ENCODE measurements around the gene SKAP2.

SKAP2 gene

GRCh38 chr7:26663874-26664273, 200.5 kb downstream of the SKAP2 start:
- no peak for DNase-seq (ENCODE audit: low read depth)

- DNase-seq (ENCODE audit: low read depth) = no peak
Observed at GRCh38 chr7:26662646-26663045, 201.7 kb downstream of the SKAP2 start.

DNA sequence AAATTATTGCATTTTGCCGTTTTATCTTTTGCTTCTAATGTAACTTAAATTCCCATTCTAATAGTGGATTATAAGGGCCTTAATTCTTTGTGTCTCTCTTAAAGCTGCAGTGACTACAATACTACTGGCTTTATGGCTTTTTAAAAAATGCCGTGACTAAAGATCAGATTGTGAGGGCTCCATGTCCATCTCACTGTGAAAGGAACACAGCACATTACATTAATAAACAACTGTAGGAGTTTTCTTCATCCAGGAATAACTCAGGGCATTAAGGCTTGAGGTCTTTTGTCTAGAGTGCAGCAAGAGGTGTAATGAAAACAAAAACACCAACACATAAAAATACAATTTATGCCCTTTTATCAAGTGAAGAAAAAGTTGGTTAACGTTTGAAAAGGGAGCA, 205.3 kb downstream of the SKAP2 start:
- DNase-seq (ENCODE audit: low read depth) = no peak

DNA sequence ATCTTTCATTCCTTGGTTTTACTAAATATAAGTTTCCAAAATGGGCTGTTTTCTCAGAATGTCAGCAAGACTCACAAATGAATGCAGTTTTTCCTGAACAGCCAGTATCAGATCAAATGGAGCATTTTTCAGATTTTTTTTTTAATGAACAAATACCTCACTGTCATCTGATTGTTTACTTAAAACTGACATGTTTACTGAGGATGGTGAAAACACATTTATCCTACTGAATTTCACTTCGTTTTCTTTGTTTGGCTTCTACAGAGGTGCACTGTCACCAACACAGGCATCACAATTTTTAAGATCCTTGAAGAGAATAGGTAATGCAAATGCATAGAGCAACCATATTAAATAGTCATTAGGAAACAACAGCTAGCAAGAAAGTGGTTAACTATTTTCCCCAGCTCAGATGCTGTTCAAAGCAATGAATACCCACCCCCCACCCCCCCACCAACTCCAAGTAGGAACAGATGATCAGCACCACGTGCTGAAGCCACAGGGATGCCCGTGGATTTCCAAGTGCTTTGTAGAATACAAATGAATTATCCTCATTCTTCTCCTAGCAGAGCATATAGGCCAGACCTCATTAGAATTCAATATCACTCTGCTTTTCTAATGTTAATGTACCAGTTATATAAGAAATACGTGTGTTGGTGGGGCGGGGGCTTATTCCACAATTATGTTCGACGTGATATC, 205.9 kb downstream of the SKAP2 start:
- DNase-seq (ENCODE audit: low read depth) = no peak

GRCh38 chr7:26657686-26658388, 206.6 kb downstream of the SKAP2 start:
- no peak for DNase-seq (ENCODE audit: low read depth)

- DNase-seq (ENCODE audit: low read depth) = no peak
Observed at GRCh38 chr7:26657206-26657641, 207.2 kb downstream of the SKAP2 start.

GRCh38 chr7:26656735-26657134, 207.7 kb downstream of the SKAP2 start:
- no peak for DNase-seq (ENCODE audit: low read depth)

- DNase-seq (ENCODE audit: low read depth) = no peak
Observed at GRCh38 chr7:26655781-26656180, 208.6 kb downstream of the SKAP2 start.

DNA sequence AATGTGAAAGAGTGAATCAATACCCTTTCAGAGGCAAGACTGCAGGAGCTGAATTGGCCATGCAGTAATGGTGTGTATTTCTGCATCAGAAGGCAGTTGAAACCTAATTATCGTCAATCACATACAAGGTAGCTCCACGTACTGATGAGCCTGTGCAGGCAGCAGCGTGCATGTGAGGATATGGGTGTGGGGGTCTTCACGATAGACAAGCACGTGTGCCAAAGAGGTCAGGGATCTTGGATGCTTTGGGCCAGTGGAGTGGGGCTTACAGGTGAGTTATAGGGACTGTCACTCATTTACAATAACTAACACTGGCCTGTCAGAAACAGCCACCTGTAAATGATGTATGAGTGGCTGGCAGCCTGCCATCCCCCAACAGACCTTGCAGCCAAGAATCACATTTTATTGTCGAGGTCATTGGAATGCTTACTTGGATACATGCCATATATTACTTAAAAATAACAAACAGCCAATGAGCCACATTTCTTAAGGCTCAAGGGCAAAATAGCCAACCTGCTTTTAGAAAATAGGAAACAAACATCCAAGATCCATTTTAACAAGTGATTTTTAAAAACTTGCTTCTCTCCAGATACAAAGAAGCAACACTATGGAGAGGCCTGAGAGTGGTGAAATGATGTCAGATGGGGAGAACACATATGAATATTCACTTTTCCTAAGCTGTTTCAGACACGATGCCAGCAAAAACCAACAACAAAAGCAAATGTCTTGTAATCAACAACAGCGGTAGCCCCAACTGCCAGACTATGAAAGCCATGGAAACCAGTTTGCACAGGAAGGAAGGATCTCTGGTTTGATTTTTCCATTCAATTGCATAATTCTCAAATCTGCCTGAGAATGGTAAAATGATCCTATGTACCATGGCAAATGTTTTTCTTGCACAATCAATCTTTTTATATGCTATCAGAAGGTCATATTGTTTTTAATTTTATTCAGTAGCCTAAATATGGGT, 210.7 kb downstream of the SKAP2 start:
- DNase-seq (ENCODE audit: low read depth) = no peak

- no peak for DNase-seq (ENCODE audit: low read depth)
Observed at GRCh38 chr7:26652401-26653100, 211.8 kb downstream of the SKAP2 start.

GRCh38 chr7:26650103-26650502, 214.3 kb downstream of the SKAP2 start:
- no peak for DNase-seq (ENCODE audit: low read depth)

- no peak for DNase-seq (ENCODE audit: low read depth)
Observed at GRCh38 chr7:26649388-26649787, 215.0 kb downstream of the SKAP2 start.

GRCh38 chr7:26648554-26648953, 215.8 kb downstream of the SKAP2 start:
- no peak for DNase-seq (ENCODE audit: low read depth)

DNA sequence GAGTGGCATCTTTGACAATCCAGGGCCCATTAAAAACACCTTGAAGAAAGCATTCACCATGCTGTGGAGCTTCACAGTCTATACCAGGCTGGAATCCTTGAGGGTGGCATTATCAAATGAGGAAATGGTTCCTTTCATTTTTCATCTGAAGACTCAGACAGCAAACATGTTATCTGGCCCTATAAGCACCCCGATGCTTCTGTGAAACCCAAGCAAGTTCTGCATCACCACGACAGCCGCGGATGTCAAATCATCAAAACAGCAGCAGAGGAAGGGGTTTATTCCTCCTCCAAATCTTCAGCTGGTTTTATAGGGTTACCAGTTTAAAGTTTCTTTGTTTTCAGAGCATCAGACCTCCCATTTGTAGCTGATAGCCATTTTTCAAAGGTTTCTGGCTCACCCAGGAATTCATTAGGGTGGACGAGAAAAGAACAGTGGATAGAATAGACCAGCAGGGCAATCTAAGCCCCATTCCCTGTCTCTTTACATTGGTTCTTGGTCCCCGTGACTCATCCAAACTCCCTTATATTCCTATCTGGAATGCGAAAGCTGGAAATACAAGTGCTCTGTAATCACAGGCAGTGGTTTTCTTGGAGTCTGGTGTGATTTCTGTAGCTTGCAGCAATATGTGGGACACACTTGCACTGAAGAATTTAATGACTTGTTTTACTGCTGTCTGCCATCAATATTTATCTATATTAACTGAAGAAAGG, 217.9 kb downstream of the SKAP2 start:
- no peak for DNase-seq (ENCODE audit: low read depth)

GRCh38 chr7:26645121-26645520, 219.3 kb downstream of the SKAP2 start:
- DNase-seq (ENCODE audit: low read depth) = no peak

DNA sequence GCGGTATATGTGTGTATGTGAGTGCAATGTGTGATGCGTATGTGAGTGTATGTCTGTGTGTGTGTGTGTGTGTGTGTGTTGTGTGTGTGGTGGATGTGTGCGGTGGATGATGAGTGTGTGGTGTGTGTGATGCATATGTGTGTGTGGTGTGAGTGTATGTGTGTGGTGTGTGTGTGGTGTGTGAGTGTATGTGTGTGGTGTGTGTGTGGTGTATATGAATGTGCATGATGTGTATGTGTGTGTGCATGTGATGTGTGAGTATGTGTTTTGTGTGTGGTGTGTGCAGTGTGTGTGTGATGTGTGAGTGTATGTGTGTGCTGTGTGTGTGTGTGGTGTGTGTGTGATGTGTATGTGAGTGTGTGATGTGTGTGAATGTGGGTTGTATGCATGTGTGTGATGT, 222.0 kb downstream of the SKAP2 start:
- DNase-seq (ENCODE audit: low read depth) = no peak

- no peak for DNase-seq (ENCODE audit: low read depth)
Observed at GRCh38 chr7:26639695-26640094, 224.7 kb downstream of the SKAP2 start.

DNA sequence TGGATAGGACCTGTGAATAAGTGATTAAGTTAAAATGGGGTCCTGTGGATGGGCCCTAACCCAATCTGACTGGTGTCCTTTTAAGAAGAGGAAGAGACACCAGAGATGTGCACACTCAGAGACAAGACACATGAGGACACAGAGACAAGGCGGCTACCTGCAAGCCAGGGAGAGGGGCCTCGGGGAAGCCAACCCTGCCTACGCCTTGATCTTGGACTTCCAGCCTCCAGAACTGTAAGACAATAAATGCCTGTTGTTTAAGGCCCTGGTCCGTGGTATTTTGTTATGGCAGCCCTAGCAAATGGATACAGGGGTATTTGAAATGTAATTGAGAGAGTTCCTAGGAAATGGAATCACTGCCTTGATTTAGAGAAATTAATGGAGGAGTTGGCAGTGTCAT, 225.3 kb downstream of the SKAP2 start:
- DNase-seq (ENCODE audit: low read depth) = no peak

DNA sequence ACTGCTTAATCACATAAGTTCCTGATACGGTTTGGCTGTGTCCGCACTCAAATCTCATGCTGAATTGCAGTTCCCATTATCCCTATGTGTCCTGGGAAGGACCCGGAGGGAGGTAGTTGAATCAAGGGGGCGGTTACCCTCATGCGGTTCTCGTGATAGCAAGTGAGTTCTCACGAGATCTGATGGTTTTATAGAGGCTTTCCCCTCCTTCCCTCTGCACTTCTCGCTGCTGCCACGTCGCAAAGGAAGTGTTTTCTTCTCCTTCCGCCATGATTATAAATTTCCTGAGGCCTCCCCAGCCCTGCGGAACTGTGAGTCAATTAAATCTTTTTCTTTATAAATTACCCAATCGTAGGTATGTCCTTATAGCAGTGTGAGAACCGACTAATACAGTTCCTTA, 226.2 kb downstream of the SKAP2 start:
- DNase-seq (ENCODE audit: low read depth) = no peak

- no peak for DNase-seq (ENCODE audit: low read depth)
Observed at GRCh38 chr7:26637610-26638009, 226.8 kb downstream of the SKAP2 start.

DNA sequence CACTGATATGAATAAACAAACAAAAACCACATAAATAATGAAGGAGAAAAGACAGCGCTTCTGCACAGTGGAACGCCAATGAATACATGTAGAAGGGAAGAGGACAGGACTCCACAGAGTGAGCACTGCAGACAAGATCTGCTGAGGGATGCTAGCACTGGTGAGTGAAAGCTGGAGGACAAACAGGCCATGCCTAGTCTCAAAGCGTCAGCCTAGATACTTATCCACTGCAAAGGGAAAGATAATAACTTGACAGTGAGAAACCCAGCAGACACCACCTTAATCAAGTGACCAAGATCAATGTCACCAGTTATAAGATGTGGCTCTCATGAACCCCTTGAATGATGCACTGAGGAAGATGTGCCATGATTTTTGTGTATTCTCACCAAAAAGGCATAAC, 227.6 kb downstream of the SKAP2 start:
- DNase-seq (ENCODE audit: low read depth) = no peak
